Caco-2 (cell line): Measurements from ENCODE around the gene TMEM82. TPM values are rescaled to one million over a fixed set of nuclear protein-coding genes. Genes with fewer than 3 reads are reported as not detected.

Source experiments
- BruUV-seq: library from RNA; stranded (reverse); fragments of 400-500 nt; replicated peaks from 2 replicates; lab custom pipeline; 2021; lab: Mats Ljungman, UMichigan
- CTCF ChIA-PET: fragments of 300-600 bp; sonication (Branson Sonifier 250); formaldehyde crosslinking; loops from one replicate; lab custom pipeline; 2022; ENCODE audit warnings: antibody characterized with exemption; lab: Charles Lee
- POLR2A ChIA-PET: fragments of 300-600 bp; sonication (Branson Sonifier 250); formaldehyde crosslinking; loops from one replicate; lab custom pipeline; 2022; ENCODE audit warnings: antibody characterized with exemption; lab: Charles Lee
- DNase-seq, 2 experiments: peaks; one replicate each; pipeline versions ENCODE4 v3.0.0 to v3.0.0-alpha.2; 2020 to 2022
- H3K27me3 ChIP-seq: replicated peaks from 2 replicates; pipeline ENCODE4 v1.6.0; 2011; ENCODE audit warnings: low read length; ENCODE audit not compliant: control insufficient read depth, insufficient read depth
- H3K36me3 ChIP-seq: 2 replicates; pipeline ENCODE4 v1.5.1; 2011; ENCODE audit warnings: low read length; ENCODE audit not compliant: control insufficient read depth, insufficient read depth
- H3K4me1 ChIP-seq: fragments of 250-450 bp; sonication (Bioruptor Pico); 2 replicates; pipeline ENCODE4 v1.5.1; 2020; ENCODE audit warnings: mild to moderate bottlenecking
- H3K4me3 ChIP-seq: 2 replicates; pipeline ENCODE4 v1.5.1; 2011; ENCODE audit warnings: low read depth, mild to moderate bottlenecking, control low read depth, low read length
- H3K9me3 ChIP-seq: fragments of 250-450 bp; sonication (Bioruptor Pico); 2 replicates; pipeline ENCODE4 v1.5.1; 2020; ENCODE audit warnings: mild to moderate bottlenecking, moderate library complexity
- H3K27ac Mint-ChIP-seq: one replicate; pipeline ENCODE4 v1.8.0; 2022; ENCODE audit warnings: mixed read lengths; ENCODE audit not compliant: unreplicated experiment
- H3K27me3 Mint-ChIP-seq: one replicate; pipeline ENCODE4 v1.8.0; 2022; ENCODE audit warnings: mixed read lengths; ENCODE audit not compliant: insufficient read depth, unreplicated experiment
- H3K36me3 Mint-ChIP-seq: one replicate; pipeline ENCODE4 v1.8.0; 2022; ENCODE audit warnings: mild to moderate bottlenecking, mixed read lengths; ENCODE audit not compliant: insufficient read depth, unreplicated experiment
- H3K4me1 Mint-ChIP-seq: one replicate; pipeline ENCODE4 v1.8.0; 2022; ENCODE audit warnings: low read depth, mixed read lengths; ENCODE audit not compliant: unreplicated experiment
- H3K4me3 Mint-ChIP-seq: one replicate; pipeline ENCODE4 v1.8.0; 2022; ENCODE audit warnings: mild to moderate bottlenecking, moderate library complexity, mixed read lengths; ENCODE audit not compliant: unreplicated experiment
- H3K9me3 Mint-ChIP-seq: one replicate; pipeline ENCODE4 v1.8.0; 2022; ENCODE audit warnings: mixed read lengths; ENCODE audit not compliant: unreplicated experiment
- intact Hi-C: fragments of 100-400 bp; cut with micrococcal nuclease; formaldehyde crosslinking; loops from one replicate; pipeline ENCODE4 v1.10.0; 2022; ENCODE audit not compliant: unreplicated experiment
- total RNA-seq: library from RNA; stranded (reverse); gene quantifications from 2 replicates; pipeline ENCODE4 v1.2.3, GENCODE V29; 2022
- TF ChIP-seq, protein P1 (sequence below), 2 experiments: fragments of 200-600 bp in 1 of 2; IDR thresholded peaks; 1 replicate in 1 of 2; 2 replicates in 1 of 2; pipeline versions ENCODE4 v1.5.1 to v1.8.0; 2011 to 2022; ENCODE audit warnings: antibody characterized with exemption in 1 of 2, control low read depth in 1 of 2, inconsistent platforms in 1 of 2, low read depth in 1 of 2, low read length in 1 of 2, mild to moderate bottlenecking in 1 of 2, moderate library complexity in 1 of 2; ENCODE audit not compliant: insufficient read depth in 1 of 2, severe bottlenecking in 1 of 2, unreplicated experiment in 1 of 2

Gene TMEM82
- total RNA-seq, 1 experiment from 2014 or later, result 3.5 TPM

DNA sequence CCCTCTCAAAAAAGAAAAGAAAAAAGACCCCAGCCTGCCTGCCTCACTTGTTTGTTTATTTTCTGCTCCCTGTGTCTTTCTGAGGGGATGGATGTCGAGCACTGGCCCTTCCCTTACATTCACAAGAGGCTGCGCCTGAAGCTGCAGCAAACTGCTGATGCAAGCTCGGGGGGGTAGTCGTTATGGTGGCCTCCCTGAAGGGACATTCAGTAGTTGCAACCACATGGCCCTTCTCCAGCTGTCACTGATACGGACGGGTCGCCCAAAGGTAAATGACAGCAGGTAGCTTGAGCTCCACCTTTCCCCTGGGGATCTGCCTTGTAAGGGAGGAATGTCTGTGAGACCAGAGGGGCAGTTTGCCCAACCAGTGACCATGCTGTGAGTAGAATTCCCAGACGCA lies 40.5 kb upstream of the TMEM82 start:
- Histone ChIP-seq H3K27me3 (no peaks in the 10 kb centered on the region), H3K9me3 (no peaks in the 10 kb centered on the region), H3K4me3 (no peak overlapping the region), H3K36me3 (no peaks in the 10 kb centered on the region), H3K4me1 (no peaks in the 10 kb centered on the region)
- no peaks in the 10 kb centered on the region for H3K4me1 Mint-ChIP-seq
- DNase-seq, result no peak
- H3K36me3 Mint-ChIP-seq, result peaks cover 12% of the 10 kb centered on the region
- ChIA-PET CTCF (interaction anchor here (1.0 kb wide), 1 partner anchor 56 kb away, joined by 3 read pairs; no protein-coding TSS in a partner anchor), POLR2A (interaction anchor here (0.7 kb wide), 1 partner anchor 12 kb away, joined by 7 read pairs; no protein-coding TSS in a partner anchor)
- no peak overlapping the region for H3K27ac Mint-ChIP-seq
- intact Hi-C loops, result no loop called here
- no peaks in the 10 kb centered on the region for H3K27me3 Mint-ChIP-seq
- no peaks in the 10 kb centered on the region for H3K9me3 Mint-ChIP-seq
- no TSS peak for BruUV-seq
- H3K4me3 Mint-ChIP-seq, result no peak overlapping the region
- TF ChIP-seq, protein P1, sequence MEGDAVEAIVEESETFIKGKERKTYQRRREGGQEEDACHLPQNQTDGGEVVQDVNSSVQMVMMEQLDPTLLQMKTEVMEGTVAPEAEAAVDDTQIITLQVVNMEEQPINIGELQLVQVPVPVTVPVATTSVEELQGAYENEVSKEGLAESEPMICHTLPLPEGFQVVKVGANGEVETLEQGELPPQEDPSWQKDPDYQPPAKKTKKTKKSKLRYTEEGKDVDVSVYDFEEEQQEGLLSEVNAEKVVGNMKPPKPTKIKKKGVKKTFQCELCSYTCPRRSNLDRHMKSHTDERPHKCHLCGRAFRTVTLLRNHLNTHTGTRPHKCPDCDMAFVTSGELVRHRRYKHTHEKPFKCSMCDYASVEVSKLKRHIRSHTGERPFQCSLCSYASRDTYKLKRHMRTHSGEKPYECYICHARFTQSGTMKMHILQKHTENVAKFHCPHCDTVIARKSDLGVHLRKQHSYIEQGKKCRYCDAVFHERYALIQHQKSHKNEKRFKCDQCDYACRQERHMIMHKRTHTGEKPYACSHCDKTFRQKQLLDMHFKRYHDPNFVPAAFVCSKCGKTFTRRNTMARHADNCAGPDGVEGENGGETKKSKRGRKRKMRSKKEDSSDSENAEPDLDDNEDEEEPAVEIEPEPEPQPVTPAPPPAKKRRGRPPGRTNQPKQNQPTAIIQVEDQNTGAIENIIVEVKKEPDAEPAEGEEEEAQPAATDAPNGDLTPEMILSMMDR (IDR thresholded peaks at IDR 0.05; ENCODE audit: insufficient read depth in 1 of 2, low read depth in 1 of 2, low read length in 1 of 2, severe bottlenecking in 1 of 2, unreplicated experiment in 1 of 2), result no peak

DNA sequence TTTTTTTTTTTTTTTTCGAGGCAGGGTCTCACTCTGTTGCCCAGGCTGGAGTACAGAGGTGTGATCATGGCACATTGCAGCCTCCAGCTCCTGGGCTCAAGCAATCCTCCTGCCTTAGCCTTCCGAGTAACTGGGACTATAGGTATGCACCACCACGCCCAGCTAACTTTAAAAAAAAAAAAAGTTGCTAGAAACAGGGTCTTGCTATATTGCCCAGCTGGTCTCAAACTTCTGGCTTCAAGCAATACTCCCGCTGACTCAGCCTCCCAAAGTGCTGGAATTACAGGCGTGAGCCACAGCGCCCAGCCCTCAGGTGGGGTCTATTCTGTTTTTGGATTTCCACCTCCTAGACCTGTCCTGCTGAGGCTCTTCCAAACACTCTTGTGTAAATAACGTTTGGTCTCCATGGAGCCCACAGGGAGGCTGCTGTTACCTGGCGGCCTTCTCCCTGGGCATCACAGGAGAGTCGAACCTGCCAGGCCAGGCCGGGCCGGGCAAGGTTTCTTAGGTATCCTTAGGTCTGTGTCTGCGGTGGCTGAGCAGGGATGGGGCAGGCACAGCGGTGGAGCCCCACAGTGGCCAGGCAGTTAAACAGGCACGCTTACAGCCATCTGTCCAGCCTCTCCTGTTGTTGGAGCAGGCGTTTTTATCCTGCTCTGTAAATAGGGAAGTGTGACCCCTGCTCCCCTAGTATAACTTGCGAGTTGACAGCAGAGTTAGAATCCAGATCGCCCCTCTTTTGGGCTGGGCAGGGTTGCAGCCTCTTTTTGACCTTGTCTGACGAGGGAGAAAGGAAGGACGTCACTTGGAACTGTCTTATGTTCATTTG lies 39.4 kb upstream of the TMEM82 start:
- Mint-ChIP-seq H3K27me3 (no peaks in the 10 kb centered on the region), H3K27ac (no peak overlapping the region), H3K4me1 (no peaks in the 10 kb centered on the region), H3K9me3 (no peaks in the 10 kb centered on the region), H3K36me3 (peaks cover 14% of the 10 kb centered on the region), H3K4me3 (no peak overlapping the region)
- Histone ChIP-seq H3K4me3 (no peak overlapping the region), H3K27me3 (no peaks in the 10 kb centered on the region), H3K9me3 (no peaks in the 10 kb centered on the region), H3K36me3 (no peaks in the 10 kb centered on the region), H3K4me1 (no peaks in the 10 kb centered on the region)
- TF ChIP-seq, protein P1 (IDR thresholded peaks at IDR 0.05; ENCODE audit: insufficient read depth in 1 of 2, low read depth in 1 of 2, low read length in 1 of 2, severe bottlenecking in 1 of 2, unreplicated experiment in 1 of 2), result peak in 1 of 2 experiments; percentile 18
- CTCF ChIA-PET, result no interaction called here
- intact Hi-C loops, result no loop called here
- POLR2A ChIA-PET, result interaction anchor here (0.7 kb wide), 1 partner anchor 13 kb away, joined by 7 read pairs; no protein-coding TSS in a partner anchor
- no TSS peak for BruUV-seq
- peak in 1 of 2 experiments; percentile 19 for DNase-seq

DNA sequence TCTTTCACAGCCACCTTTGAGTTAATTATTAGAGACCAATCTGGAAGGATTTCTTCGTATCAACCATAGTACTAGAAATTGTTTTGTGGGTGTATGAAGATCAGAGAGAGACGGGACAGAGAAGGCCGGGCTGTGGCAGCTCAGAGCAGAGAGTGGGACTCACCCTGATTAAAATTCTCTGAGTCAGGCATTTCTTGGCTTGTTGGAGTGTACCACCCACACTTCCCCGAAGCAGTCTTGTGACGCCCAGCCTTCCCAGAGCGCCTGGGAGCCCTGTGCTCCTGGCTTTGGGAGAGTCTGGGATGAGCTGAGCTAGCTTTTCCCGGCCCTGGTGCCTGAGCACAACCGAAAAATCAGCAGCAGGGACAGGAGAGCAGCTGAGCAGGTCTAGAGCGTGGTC lies 38.7 kb upstream of the TMEM82 start:
- H3K27me3 Mint-ChIP-seq, result no peaks in the 10 kb centered on the region
- no peak overlapping the region for H3K4me3 Mint-ChIP-seq
- CTCF ChIA-PET, result no interaction called here
- TF ChIP-seq, protein P1 (IDR thresholded peaks at IDR 0.05; ENCODE audit: insufficient read depth in 1 of 2, low read depth in 1 of 2, low read length in 1 of 2, severe bottlenecking in 1 of 2, unreplicated experiment in 1 of 2), result no peak
- H3K4me1 Mint-ChIP-seq, result no peaks in the 10 kb centered on the region
- POLR2A ChIA-PET, result no interaction called here
- Histone ChIP-seq H3K36me3 (no peaks in the 10 kb centered on the region), H3K9me3 (no peaks in the 10 kb centered on the region), H3K27me3 (no peaks in the 10 kb centered on the region), H3K4me1 (no peaks in the 10 kb centered on the region), H3K4me3 (no peak overlapping the region)
- intact Hi-C loops, result no loop called here
- peaks cover 14% of the 10 kb centered on the region for H3K36me3 Mint-ChIP-seq
- no peaks in the 10 kb centered on the region for H3K9me3 Mint-ChIP-seq
- no peak for DNase-seq
- BruUV-seq, result no TSS peak
- H3K27ac Mint-ChIP-seq, result no peak overlapping the region
